NCI-H345 treated with DMSO at 0.1 percent for 48 hours (cell line): ENCODE results near the gene TSC22D1.
"Not testable (repeated sequence)": the region's sequence is repeated elsewhere in the genome, so short reads cannot be mapped to it uniquely, and the experiment has no call there.

ENCODE experiments used
- DNase-seq: peaks from one replicate; lab custom pipeline; 2025; ENCODE audit not compliant: unreplicated experiment; lab: John Stamatoyannopoulos, UW

TSC22D1 gene

GRCh38 chr13:44575741-44576350 lies at the start of gene TSC22D1:
TSS of gene TSC22D1 (minus strand) at chr13:44576330. CDS start at chr13:44576074, 256 bp downstream.
- peak; percentile 41 for DNase-seq

- no peak for DNase-seq
These were observed 46.6 kb upstream of the TSC22D1 start for GRCh38 chr13:44622708-44623107.

- DNase-seq, result no peak
These were observed 46.1 kb upstream of the TSC22D1 start for GRCh38 chr13:44622261-44622660.

- DNase-seq, result no peak
These were observed 43.9 kb upstream of the TSC22D1 start for GRCh38 chr13:44620057-44620456.

DNA sequence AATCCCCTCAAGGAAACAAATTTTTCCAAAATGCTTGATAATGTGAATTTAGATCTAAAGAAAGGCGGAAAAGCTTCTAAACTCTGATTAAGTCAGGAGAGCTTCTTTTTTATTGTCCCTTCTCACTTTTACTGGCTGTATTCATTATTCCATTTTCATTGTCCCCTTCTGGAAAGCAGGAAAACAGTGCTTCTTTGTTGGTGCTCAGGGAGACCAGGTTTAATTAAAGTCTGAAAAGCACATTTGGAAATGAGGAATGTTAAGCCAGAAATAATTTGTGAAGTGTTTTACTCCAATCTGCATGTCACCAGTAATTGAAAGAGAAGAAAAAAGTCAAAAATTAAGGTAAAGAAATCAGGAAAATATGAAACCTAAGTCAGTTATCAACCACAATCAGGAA lies 43.5 kb upstream of the TSC22D1 start:
- no peak for DNase-seq

DNA sequence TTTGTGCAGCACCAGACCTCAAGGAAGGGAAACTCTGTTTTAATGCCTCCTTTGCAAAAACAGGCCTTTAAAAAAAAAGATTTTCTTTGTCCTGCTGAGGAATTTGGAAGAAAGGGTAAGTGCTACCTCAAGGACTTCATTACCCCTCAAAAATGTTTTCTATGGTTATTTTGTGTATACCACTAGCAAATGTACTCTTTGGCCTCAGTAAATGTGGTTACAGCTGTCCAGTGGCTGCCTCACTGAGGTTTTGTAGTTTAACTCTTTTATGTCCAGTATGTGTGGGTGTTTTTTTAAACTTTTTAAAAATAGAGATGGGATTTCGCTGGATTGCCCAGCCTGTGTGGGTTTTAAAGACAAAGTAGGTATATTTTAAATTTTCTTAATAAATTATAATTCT lies 42.2 kb upstream of the TSC22D1 start:
- no peak for DNase-seq

GRCh38 chr13:44617648-44618047 lies 41.5 kb upstream of the TSC22D1 start:
- no peak for DNase-seq

DNA sequence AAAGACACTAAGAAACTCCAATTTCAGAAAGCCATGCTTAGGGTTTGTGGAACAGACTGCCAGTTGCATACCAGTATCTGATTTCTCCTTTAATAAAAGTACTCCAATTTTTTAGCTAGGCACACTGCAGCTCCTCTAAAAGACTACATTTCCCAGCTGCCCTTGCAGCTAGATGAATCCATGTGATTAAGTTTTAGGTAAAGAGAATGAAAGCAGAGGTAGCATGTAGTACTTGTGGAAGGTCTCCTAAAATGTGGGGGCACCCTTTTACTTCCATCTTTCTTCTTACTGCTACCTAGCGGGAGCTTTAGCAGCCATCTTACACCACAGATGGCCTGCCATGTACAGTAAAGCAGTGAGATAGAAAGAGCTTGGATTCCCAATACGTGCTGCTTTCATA lies 33.0 kb upstream of the TSC22D1 start:
- DNase-seq, result no peak

- no peak for DNase-seq
These were observed 29.6 kb upstream of the TSC22D1 start for GRCh38 chr13:44605721-44606120.

DNA sequence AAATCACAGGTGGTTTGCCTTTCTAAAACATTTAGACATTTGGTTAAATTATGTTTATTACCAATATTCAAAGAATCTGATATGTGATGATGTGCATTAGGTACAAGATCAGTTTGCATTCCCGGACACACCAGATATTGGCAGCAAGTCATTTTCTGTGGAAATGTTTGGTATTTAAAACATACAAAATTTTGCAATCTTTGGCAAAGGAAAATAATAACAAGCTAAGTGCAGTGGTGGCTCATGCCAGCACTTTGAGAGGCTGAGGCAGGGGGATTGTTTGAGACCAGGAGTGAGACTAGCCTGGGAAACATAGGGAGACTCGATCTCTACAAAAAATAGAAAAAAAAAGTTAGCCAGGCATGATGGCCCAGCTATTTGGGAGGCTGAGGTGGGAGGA lies 29.1 kb upstream of the TSC22D1 start:
- DNase-seq, result no peak

DNA sequence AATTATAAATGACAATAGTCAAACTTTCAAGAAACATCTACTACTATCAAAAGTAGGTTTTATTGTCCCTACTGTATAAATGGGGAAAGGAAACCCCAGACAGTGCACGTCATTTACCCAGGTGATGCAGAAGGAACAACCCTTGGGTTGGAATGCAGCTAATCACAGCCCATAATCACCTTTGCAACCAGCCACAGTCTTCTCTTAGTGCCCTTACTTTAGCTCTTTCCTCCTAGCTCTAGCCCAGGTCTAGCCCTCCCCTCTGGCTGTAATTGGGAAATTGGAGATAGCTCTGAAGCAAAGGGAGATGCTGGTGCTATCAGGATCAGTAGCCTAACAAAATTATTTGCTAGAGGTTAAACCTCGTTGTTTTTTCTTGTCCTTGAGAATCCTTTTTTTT lies 25.5 kb upstream of the TSC22D1 start:
- no peak for DNase-seq

DNA sequence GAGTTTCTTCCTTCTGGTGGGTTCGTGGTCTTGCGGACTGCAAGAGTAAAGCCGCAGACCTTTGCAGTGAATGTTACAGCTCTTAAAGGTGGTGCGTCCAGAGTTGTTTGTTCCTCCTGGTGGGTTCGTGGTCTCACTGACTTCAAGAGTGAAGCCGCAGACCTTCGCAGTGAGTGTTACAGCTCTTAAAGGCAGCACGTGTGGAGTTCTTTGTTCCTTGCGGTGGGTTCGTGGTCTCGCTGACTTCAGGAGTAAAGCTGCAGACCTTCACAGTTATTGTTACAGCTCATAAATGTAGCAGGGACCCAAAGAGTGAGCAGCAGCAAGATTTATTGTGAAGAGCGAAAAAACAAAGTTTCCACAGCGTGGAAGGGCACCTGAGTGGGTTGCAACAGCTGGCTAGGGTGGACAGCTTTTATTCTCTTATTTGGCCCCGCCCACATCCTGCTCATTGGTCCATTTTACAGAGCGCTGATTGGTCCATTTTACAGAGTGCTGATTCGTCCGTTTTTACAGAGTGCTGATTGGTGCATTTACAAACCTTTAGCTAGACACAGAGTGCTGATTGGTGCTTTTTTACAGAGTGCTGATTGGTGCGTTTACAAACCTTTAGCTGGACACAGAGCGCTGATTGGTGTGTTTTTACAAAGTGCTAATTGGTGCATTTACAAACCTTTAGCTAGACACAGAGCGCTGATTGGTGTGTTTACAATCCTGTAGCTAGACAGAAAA lies 17.9 kb upstream of the TSC22D1 start:
- DNase-seq, result not testable (repeated sequence)

GRCh38 chr13:44592216-44592847 lies 16.2 kb upstream of the TSC22D1 start:
- no peak for DNase-seq

GRCh38 chr13:44591316-44591715 lies 15.2 kb upstream of the TSC22D1 start:
- no peak for DNase-seq

- DNase-seq, result no peak
These were observed 7.0 kb upstream of the TSC22D1 start for GRCh38 chr13:44583137-44583536.

GRCh38 chr13:44578067-44578400 lies 1.9 kb upstream of the TSC22D1 start:
- no peak for DNase-seq

GRCh38 chr13:44577236-44578066 lies 1.3 kb upstream of the TSC22D1 start:
- DNase-seq, result peak; percentile 91

DNA sequence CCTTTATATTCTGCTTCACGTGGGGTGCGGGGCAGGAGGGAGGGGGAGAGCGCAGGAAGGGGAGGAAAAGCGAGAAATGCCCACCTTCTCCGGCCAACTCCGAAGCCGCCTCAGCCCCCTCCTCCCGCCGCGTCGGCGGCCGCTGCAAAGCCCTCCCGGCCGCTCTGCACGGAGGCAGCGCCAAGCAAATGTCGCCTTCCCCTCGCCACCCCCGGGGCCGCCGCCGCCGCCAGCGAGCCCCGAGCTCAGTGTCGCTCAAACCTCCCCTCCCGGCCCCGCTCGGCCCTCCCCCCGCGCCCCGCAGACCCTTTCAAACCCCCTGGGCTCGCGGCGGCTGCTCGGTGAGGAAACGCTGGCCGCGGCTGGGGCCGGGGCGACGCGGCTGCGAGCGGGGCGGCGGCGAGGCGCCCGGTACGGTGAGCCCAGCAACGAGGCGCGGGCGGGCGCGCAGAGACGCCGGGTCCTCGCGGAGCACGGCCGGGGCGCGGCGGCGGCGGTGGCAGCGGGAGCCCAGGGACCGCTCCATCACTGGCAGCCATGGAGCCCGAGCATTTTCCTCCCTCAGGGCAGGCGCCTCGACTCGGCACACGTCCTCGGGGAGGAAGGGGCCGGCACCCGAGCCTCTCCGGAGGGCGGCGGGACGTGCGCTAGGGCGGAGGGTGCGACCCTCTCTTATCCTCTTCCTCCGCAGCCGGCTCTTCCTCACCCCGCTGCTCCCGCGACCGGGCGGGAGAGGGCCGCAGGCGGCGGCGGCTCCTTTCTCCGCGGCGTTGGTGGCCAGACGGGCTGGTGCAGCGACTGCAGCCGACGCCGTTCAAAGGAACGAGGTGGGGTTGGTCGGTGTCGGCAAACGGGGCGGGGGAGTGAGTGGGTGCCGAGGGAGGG lies 463 bp upstream of the TSC22D1 start:
- no peak for DNase-seq

DNA sequence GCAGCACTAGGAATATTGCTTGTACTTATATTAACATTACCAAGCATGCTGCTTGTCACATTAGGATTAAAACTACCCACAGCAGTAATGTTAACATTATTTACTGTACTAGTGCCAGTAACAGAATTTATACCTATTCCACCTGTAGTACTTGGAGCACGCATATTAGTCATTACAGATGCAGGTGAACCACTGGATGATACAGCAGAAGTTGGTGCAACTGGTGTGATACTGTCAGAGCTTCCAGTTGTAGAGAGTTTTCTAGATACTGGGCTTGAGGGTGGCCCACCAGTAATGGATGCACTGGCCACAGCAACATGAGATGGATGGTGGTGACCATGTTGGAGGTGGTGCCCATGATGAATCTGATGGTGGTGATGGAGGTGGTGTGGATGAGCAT lies 1.1 kb downstream of the TSC22D1 start:
- no peak for DNase-seq

DNA sequence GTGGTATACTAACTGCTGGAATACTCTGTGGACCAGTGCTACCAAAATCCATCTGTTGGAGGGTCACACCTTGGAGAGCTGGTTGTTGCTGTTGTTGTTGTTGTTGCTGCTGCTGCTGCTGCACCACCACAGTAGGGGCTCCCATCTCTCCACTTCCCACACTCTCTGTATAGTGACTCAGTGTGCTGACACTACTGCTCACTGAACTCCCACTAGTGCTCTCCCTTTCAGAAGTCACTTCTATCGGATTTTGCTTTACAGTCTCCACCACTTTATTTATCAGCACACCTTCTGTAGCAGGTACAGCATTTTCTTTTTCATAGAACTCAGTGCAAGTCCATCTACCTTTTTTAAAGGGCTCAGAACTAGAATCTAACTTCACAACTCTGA lies 1.7 kb downstream of the TSC22D1 start:
- DNase-seq, result no peak
